ENCODE data around the gene SRCIN1. TPM values are rescaled to one million over a fixed set of nuclear protein-coding genes. Genes with fewer than 3 reads are reported as not detected.
A peak's percentile ranks its signal among the peaks of the same experiment; 100 is the strongest.

SRCIN1 gene
- total RNA-seq, 1 donor from 2014 or later, result 0.59 TPM

GRCh38 chr17:38604479-38605403, 1.0 kb downstream of the SRCIN1 start:
- Mint-ChIP-seq H3K27ac (ENCODE audit: unreplicated experiment) (no peak overlapping the region), H3K27me3 (ENCODE audit: unreplicated experiment) (peaks cover 16% of the 10 kb centered on the region), H3K9me3 (ENCODE audit: unreplicated experiment) (no peaks in the 10 kb centered on the region), H3K4me3 (ENCODE audit: unreplicated experiment) (no peak overlapping the region), H3K4me1 (ENCODE audit: unreplicated experiment) (peaks cover 12% of the 10 kb centered on the region), H3K36me3 (ENCODE audit: low read depth, unreplicated experiment) (peaks cover 12% of the 10 kb centered on the region)
- peak; percentile 34 for DNase-seq (ENCODE audit: low spot score)
- no peak for TF ChIP-seq CTCF (IDR thresholded peaks at IDR 0.05; ENCODE audit: unreplicated experiment)

- peak overlapping the region; percentile 62 for H3K4me3 Mint-ChIP-seq (ENCODE audit: unreplicated experiment)
- H3K9me3 Mint-ChIP-seq (ENCODE audit: unreplicated experiment), result no peaks in the 10 kb centered on the region
- no peak for TF ChIP-seq CTCF (IDR thresholded peaks at IDR 0.05; ENCODE audit: unreplicated experiment)
- peak overlapping the region; percentile 39 for H3K27ac Mint-ChIP-seq (ENCODE audit: unreplicated experiment)
- peaks cover 12% of the 10 kb centered on the region for H3K4me1 Mint-ChIP-seq (ENCODE audit: unreplicated experiment)
- DNase-seq (ENCODE audit: low spot score), result no peak
- H3K36me3 Mint-ChIP-seq (ENCODE audit: low read depth, unreplicated experiment), result peaks cover 12% of the 10 kb centered on the region
- H3K27me3 Mint-ChIP-seq (ENCODE audit: unreplicated experiment), result peaks cover 19% of the 10 kb centered on the region
Observed at GRCh38 chr17:38603786-38604478, 1.8 kb downstream of the SRCIN1 start.

GRCh38 chr17:38602956-38603785, 2.6 kb downstream of the SRCIN1 start:
- H3K4me1 Mint-ChIP-seq (ENCODE audit: unreplicated experiment), result peaks cover 12% of the 10 kb centered on the region

GRCh38 chr17:38602453-38602852, 3.3 kb downstream of the SRCIN1 start:
- H3K27ac Mint-ChIP-seq (ENCODE audit: unreplicated experiment), result no peak overlapping the region
- peaks cover 18% of the 10 kb centered on the region for H3K27me3 Mint-ChIP-seq (ENCODE audit: unreplicated experiment)
- H3K9me3 Mint-ChIP-seq (ENCODE audit: unreplicated experiment), result no peaks in the 10 kb centered on the region
- no peak for DNase-seq (ENCODE audit: low spot score)
- TF ChIP-seq CTCF (IDR thresholded peaks at IDR 0.05; ENCODE audit: unreplicated experiment), result no peak
- no peak overlapping the region for H3K4me3 Mint-ChIP-seq (ENCODE audit: unreplicated experiment)
- H3K4me1 Mint-ChIP-seq (ENCODE audit: unreplicated experiment), result peaks cover 12% of the 10 kb centered on the region
- peaks cover 7% of the 10 kb centered on the region for H3K36me3 Mint-ChIP-seq (ENCODE audit: low read depth, unreplicated experiment)

More at GRCh38 chr17:38602956-38603785, 2.6 kb downstream of the SRCIN1 start:
- H3K4me3 Mint-ChIP-seq (ENCODE audit: unreplicated experiment), result no peak overlapping the region
- peaks cover 12% of the 10 kb centered on the region for H3K36me3 Mint-ChIP-seq (ENCODE audit: low read depth, unreplicated experiment)
- DNase-seq (ENCODE audit: low spot score), result no peak
- TF ChIP-seq CTCF (IDR thresholded peaks at IDR 0.05; ENCODE audit: unreplicated experiment), result no peak
- H3K27ac Mint-ChIP-seq (ENCODE audit: unreplicated experiment), result no peak overlapping the region
- no peaks in the 10 kb centered on the region for H3K9me3 Mint-ChIP-seq (ENCODE audit: unreplicated experiment)
- H3K27me3 Mint-ChIP-seq (ENCODE audit: unreplicated experiment), result peaks cover 20% of the 10 kb centered on the region

Measured in endothelial cell (in vitro differentiated cells).